HEK293T (cell line): Measurements from ENCODE around the gene FMR1.

ENCODE experiments used
- CTBP1 ChIP-seq: fragments of 450-650 bp; IDR thresholded peaks from 2 replicates; pipeline ENCODE4 v1.6.1; 2016; ENCODE audit warnings: borderline replicate concordance
- ELF4 ChIP-seq: fragments of 450-650 bp; IDR thresholded peaks from 2 replicates; pipeline ENCODE4 v1.6.1; 2017; ENCODE audit warnings: antibody characterized with exemption
- FOXA1 ChIP-seq: fragments of 450-650 bp; IDR thresholded peaks from 2 replicates; pipeline ENCODE4 v1.6.1; 2016; ENCODE audit warnings: mild to moderate bottlenecking
- HDGF ChIP-seq: fragments of 450-650 bp; IDR thresholded peaks from 2 replicates; pipeline ENCODE4 v1.6.1; 2017; ENCODE audit warnings: antibody characterized with exemption, borderline replicate concordance
- NFRKB ChIP-seq: fragments of 450-650 bp; IDR thresholded peaks from 2 replicates; pipeline ENCODE4 v1.6.1; 2016; ENCODE audit warnings: mild to moderate bottlenecking, moderate library complexity
- SP1 ChIP-seq: fragments of 450-650 bp; IDR thresholded peaks from 2 replicates; pipeline ENCODE4 v1.6.1; 2017
- SUZ12 ChIP-seq: fragments of 450-650 bp; IDR thresholded peaks from 2 replicates; pipeline ENCODE4 v1.6.1; 2016; ENCODE audit warnings: mild to moderate bottlenecking
- ZNF384 ChIP-seq: fragments of 450-650 bp; IDR thresholded peaks from 2 replicates; pipeline ENCODE4 v1.6.1; 2016
- TF ChIP-seq, protein P1 (sequence below): fragments of 450-650 bp; IDR thresholded peaks from 2 replicates; pipeline ENCODE4 v1.6.1; 2016

GRCh38 chrX:147902270-147902669 is 9.4 kb upstream of the FMR1 start:
- TF ChIP-seq SP1 (no peak), ZNF384 (no peak), NFRKB (no peak), SUZ12 (no peak), HDGF (no peak), FOXA1 (no peak), CTBP1 (no peak), ELF4 (no peak)
- TF ChIP-seq, protein P1, sequence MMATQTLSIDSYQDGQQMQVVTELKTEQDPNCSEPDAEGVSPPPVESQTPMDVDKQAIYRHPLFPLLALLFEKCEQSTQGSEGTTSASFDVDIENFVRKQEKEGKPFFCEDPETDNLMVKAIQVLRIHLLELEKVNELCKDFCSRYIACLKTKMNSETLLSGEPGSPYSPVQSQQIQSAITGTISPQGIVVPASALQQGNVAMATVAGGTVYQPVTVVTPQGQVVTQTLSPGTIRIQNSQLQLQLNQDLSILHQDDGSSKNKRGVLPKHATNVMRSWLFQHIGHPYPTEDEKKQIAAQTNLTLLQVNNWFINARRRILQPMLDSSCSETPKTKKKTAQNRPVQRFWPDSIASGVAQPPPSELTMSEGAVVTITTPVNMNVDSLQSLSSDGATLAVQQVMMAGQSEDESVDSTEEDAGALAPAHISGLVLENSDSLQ: no peak
